ENCODE data around the gene FNBP1. TPM values are rescaled to one million over a fixed set of nuclear protein-coding genes. Genes with fewer than 3 reads are reported as not detected.

Gene FNBP1
- total RNA-seq, 1 donor, result 44.4 TPM

- DNase-seq (ENCODE audit: low read depth), result no peak
- no peak for TF ChIP-seq CTCF (IDR thresholded peaks at IDR 0.05; ENCODE audit: insufficient read depth, low read length)
Observed at GRCh38 chr9:129868023-129868871, 174.7 kb downstream of the FNBP1 start.

GRCh38 chr9:129867136-129868022 lies 175.6 kb downstream of the FNBP1 start:
- no peak for TF ChIP-seq CTCF (IDR thresholded peaks at IDR 0.05; ENCODE audit: insufficient read depth, low read length)
- H3K4me3 ChIP-seq (ENCODE audit: low read depth, low read length), result no peak overlapping the region
- DNase-seq (ENCODE audit: low read depth), result no peak

More at GRCh38 chr9:129868023-129868871, 174.7 kb downstream of the FNBP1 start:
- no peak overlapping the region for H3K4me3 ChIP-seq (ENCODE audit: low read depth, low read length)

- no peak for TF ChIP-seq CTCF (IDR thresholded peaks at IDR 0.05; ENCODE audit: insufficient read depth, low read length)
- no peak overlapping the region for H3K4me3 ChIP-seq (ENCODE audit: low read depth, low read length)
- DNase-seq (ENCODE audit: low read depth), result no peak
Observed at GRCh38 chr9:129866394-129867135, 176.4 kb downstream of the FNBP1 start.

- no peak for TF ChIP-seq CTCF (IDR thresholded peaks at IDR 0.05; ENCODE audit: insufficient read depth, low read length)
- H3K4me3 ChIP-seq (ENCODE audit: low read depth, low read length), result no peak overlapping the region
- DNase-seq (ENCODE audit: low read depth), result no peak
Observed at GRCh38 chr9:129865668-129866320, 177.2 kb downstream of the FNBP1 start.

- no peak for DNase-seq (ENCODE audit: low read depth)
- TF ChIP-seq CTCF (IDR thresholded peaks at IDR 0.05; ENCODE audit: insufficient read depth, low read length), result no peak
- no peak overlapping the region for H3K4me3 ChIP-seq (ENCODE audit: low read depth, low read length)
Observed at GRCh38 chr9:129864991-129865647, 177.9 kb downstream of the FNBP1 start.
